ENCODE measurements around the gene TMEM248. TPM values are rescaled to one million over a fixed set of nuclear protein-coding genes. Genes with fewer than 3 reads are reported as not detected.
A peak's percentile ranks its signal among the peaks of the same experiment; 100 is the strongest.
"Not testable (repeated sequence)": the region's sequence is repeated elsewhere in the genome, so short reads cannot be mapped to it uniquely, and the experiment has no call there.

TMEM248 gene
- total RNA-seq, 2 donors from 2014 or later: 121 TPM

DNA sequence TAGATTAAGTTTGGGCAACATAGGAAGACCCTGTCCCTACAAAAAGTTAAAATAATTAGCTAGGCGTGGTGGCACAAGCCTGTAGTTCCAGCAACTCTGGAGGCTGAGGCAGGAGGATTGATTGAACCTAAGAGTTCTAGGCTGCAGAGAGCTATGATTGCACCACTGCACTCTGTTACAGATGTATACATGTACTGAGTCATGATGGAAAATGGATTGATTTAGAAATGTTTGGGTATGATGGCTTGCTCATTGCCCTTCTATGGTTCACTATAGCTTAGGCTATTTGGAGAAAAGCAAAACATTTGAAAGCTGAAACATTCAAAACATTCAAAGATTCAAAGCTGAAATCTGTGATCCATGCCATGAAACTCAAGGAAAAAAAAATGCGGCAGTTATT is 58.0 kb downstream of the TMEM248 start:
- intact Hi-C loops (cut with DNase I, micrococcal nuclease); ATAC-seq; DNase-seq: not testable (repeated sequence)

DNA sequence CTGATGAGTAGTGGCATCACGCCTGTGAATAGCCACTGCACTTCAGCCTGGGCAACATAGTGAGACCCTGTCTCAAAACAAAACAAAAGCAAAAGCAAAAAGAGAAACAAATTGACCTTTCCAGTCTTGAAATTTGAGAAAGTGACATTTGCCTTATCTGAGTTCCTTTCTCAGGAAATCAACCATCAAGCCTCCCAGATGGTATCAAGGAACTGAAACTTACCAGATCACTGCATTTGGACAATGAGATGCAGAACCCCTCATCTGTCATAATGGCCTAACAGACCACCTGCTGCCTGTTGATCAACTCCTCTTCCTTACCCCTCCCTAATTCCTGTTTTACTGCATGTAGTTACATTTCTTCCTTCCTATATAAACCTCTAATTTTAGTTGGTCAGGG is 59.3 kb downstream of the TMEM248 start:
- intact Hi-C loops (cut with DNase I, micrococcal nuclease); ATAC-seq; DNase-seq: not testable (repeated sequence)

DNA sequence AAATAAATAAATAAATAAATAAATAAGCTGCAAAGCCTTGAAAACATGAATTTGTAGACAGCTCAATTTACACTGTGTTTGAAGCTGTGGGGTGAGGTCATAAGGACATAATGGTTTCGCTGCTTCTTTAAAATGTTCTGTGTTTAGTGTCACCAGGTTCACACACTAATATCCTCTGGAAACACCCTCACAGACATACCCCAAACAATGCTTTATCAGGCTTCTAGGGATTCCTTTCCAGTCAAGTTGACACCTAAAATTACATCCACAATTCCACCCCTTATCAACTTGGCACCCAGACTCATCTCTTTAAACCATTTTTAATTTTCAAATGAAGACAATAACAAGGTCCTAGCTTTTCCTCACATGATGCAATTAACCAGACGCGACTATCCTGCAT is 68.5 kb downstream of the TMEM248 start:
- ATAC-seq; intact Hi-C loops (cut with DNase I, micrococcal nuclease); DNase-seq: not testable (repeated sequence)

DNA sequence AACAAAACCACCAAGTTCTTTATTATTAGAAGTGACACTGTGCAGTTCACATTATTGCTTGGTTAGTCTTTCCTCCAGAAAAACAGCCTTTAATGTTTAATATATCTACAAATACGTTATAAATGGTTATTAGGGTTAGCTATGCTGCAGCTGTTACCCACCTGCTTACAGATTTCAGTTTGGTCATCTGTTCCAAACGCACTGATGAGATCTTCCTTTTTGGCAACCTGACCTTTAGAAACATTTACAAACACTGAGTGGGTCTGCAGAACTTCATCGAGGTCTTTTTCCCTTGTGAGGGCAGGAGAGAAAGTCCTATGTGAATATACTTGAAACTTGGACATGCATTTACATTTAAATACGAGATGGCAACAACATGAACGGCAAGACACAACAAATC is 73.0 kb downstream of the TMEM248 start:
- intact Hi-C loops (cut with DNase I, micrococcal nuclease); DNase-seq: not testable (repeated sequence)

DNA sequence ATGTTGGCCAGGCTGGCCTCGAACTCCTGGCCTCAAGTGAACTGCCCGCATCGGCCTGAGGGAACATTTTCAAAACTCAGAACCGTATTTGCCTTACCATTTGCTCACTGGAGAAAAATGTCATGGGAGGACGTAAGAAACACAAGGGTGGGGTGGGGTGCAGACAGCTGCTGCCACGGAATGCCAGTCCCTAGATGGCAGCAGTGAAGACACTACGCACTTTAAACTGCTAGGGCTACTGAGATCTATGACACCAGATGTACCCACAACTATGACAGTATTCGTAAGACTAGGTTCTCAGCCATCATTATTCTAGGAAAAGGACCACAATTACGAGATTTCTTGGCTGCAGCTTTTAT is 73.6 kb downstream of the TMEM248 start:
- ATAC-seq (peak; percentile 71), DNase-seq (peak; percentile 57 to 67)
- intact Hi-C loops (cut with DNase I, micrococcal nuclease): not testable (repeated sequence)

More for the DNA sequence above, 73.0 kb downstream of the TMEM248 start:
- not testable (repeated sequence) for ATAC-seq

DNA sequence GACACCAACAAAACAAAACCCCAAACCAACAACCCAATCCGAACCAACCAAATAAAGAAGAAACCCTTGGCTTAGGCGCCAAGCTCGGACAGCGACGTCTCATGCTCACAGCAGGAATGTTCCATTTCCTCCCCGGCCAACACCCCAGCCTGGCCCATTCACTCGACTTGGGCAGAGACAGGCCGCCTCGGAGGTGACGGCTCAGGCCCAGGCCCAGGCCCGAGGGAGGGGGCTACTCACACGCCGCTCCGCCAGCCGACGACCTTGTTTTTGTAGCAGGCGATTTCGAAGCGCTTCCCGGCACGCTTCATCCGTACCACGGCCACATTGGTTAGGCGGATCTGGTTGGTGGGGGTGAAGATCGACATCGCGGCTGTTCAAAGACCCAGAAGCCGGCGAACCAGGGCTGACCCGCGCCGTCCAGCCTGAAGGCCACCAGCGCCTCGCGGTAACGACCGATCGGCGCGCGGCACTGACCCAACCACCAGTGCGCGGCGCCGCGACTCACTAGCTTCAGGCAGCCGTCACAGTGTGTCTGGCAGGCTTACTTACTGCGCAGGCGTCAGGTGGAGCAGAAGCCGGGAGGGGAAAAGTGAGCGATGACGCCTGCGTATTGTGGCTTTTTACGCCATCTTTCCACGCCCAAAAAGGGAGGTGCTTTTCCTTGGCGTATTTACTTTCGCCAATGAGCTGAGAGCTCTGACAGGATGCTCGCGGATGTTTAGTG is 74.2 kb downstream of the TMEM248 start, which contains the start of gene SBDS:
Gene SBDS, minus strand, starts transcription at position 537 of the 727 bp plus-strand sequence. Its CDS starts 169 bp downstream, at position 368.
- intact Hi-C loops (cut with DNase I, micrococcal nuclease): not testable (repeated sequence)
- peak; percentile 78 for ATAC-seq
- peak; percentile 93 to 97 for DNase-seq

DNA sequence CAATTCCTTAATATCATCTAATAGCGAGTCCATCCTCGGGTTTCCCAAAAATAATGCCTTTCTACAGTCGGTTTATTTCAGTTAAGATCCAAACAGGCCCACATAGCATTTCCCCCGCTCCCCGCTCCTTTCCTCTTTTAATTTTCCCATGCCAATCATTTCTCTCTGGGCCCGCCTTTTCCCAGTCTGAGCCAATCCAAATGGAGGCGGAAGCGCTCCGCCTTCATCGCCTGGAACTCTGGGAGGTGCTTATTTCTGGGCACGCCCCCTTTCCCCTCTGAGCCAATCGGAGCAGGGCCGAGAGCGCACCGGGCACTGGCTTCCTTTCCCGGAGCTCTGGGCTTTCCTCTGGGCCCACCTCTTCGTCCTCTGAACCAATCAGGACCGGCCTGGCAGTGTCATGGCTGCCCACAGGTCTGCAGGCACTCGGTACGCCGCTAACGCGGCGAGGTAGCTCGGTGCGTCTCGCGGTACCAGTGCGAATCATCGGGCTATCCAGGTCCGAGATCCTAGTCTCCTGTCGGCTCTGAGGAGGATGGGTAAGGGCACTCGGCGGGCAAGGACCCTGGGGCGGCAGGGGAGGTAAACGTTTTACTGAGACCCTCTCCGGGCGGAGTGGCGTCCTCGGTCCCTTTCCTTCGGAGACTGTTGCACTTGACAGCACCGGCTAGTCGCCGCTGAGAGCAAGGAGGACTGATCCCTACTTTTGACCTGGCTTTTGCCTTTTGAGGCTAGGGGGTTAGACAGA is 75.6 kb downstream of the TMEM248 start, which contains the start of gene TYW1:
Gene TYW1, plus strand, starts transcription at position 390 of the 748 bp plus-strand sequence. Its CDS starts 146 bp downstream, at position 536.
- ATAC-seq: peak; percentile 81
- intact Hi-C loops (cut with DNase I, micrococcal nuclease): not testable (repeated sequence)

DNA sequence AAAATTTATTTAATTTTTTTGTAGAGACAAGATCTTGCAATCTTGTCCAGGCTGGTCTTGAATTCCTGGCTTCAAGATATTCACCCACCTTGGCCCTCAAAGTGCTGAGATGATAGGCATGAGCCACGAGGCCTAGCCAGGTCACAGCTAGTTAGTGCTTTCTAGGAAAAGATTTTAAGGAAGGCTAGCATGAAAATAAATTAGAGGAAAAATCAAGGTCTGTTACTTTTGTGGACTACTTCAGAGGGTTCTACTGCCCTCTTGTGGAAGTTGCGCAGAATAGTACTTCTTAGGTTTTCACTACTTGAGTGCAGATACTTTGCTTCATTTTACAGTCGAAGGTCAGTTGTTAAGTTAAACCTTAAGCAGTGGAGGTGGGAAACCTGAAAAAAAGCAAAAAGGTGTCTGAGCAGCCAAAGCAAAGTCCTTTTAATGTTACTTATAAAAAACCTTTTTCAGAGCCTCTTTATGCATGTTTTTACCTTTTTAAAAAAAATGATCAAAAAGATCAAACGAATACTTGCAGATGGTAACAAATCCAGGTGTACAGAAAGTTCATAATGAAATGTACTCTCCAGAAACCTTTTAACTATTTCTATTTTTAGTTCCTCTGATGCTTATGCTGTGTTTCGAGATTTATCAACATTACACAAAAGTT is 79.7 kb downstream of the TMEM248 start:
- ATAC-seq; intact Hi-C loops (cut with DNase I, micrococcal nuclease); DNase-seq: not testable (repeated sequence)

More for the DNA sequence above, 75.6 kb downstream of the TMEM248 start, which contains the start of gene TYW1:
- DNase-seq: peak; percentile 98

DNA sequence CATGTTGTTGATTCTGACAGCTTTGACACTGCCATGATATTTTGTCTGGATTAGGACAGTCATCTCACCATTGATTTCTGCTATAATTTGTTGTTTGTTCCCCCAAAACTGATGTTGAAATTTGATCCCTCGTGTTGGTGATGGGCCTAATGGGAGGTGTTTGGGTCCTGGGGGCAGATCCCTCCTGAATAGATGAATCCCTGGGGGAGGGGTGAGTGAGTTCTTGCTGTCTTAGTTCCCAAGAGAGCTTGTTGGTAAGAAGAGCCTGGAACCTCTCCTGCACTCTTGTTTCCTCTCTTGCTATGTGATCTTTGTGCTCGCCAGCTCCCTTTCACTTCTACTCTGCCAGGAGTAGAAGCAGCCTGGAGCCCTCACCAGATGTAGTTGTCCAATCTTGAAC is 83.1 kb downstream of the TMEM248 start:
- DNase-seq; ATAC-seq; intact Hi-C loops (cut with DNase I, micrococcal nuclease): not testable (repeated sequence)

DNA sequence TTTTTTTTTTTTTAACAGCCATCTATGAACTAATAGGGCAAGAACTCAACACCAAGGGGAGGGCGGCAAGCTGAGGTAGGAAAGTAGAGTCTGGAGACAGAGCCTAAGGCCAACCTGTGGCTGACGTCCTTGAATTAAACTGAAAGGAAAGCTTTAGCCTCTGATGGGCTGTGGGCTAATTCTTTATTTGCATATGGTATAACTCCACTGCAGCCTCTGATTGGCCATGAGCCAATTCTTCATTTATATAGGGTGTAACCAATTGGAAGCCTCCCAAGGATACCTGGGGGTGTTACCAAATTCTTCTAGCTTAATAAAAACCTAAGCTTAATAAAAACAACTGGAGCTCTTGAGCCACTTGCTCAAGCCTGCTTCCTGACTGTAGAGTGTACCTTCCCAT is 85.9 kb downstream of the TMEM248 start:
- intact Hi-C loops (cut with DNase I, micrococcal nuclease): no loop called here
- DNase-seq (no peak), ATAC-seq (peak; percentile 61)

Other genes with a start within 250 kb of the TMEM248 start
- gene RABGEF1, start 180.5 kb upstream of the TMEM248 start, total RNA-seq: 10 to 100 TPM; 25.3 to 27.1 TPM
- 100 to 1,000 TPM; 128 to 164 TPM for gene SBDS, start 74.4 kb downstream of the TMEM248 start, total RNA-seq
- 10 to 100 TPM; 16.1 to 17.9 TPM for gene TYW1, start 75.6 kb downstream of the TMEM248 start, total RNA-seq